Activated CD8-positive, alpha-beta memory T cell treated with anti-CD3 and anti-CD28 coated beads, Interleukin-2, amount 50 U/mL, for 48 hours (primary cell): ENCODE data around the gene DLX6.

Source experiments
- DNase-seq: peaks from one replicate; pipeline ENCODE4 v3.0.0-alpha.2; 2020

Gene DLX6

DNA sequence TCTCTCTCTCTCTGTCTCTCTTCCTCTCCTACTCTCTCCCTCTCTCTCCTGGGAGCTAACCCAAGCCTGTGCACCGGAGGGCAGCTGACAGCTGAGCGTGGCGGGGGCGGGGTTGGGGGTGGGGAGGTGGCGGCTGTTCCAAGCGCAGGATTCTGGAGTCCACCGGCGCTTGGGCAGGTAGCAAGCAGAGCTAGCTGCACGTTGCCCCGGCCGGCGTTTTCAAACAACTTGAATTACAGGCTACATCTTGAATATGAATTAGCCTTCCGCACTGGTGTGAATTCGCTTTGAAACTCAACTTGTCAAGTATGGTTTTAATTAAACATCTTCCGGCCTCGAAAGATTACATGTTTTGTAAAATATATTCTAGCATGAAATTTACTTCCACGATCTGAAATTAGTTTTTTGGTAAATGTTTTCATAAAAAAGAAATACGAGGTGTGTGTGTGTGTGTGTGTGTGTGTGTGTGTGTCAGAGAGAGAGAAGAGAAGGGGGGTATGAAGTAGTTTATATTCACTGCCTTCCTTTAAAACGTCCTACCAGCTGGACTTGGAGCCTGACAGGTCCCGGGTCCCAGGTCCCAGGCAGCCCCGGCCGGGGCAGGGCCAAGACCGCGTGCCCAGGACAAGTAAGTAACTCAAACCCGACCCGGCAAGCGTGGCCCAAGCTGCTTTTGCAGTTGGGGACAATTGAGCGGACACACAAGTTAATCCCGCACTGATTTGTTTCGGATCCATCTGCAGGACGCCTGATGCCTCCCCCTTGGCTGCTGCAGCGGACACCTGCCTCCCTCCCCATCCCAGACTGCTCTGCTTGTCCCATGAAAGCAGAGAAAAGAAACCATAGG is 9.0 kb upstream of the DLX6 start:
- no peak for DNase-seq

DNA sequence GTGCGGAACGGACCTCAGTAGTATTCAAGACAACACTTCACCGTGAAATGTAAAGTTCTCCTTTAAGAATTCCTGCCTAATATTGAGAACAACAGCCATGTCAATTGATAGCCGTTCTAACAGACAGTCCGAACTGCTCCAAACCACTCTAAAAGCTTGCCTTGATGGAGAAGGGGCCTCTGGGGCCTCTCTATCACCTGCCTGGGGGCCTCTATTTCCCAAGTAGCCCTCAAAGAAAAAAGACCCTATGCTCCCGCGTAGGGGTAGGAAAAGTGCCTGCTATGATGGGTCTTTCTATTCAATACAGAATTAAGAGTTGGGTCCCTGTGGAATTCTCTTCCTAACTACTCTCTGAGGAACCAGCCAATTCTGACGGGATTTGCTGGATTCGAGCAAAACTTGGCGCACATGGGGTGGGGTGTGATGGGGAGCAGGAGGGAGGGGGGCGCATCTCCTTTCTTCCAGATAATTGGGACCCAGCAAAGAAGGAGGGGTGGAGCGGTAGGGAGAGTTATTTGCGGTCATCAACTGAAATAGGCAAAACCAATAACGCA is 8.3 kb upstream of the DLX6 start:
- DNase-seq = no peak

DNA sequence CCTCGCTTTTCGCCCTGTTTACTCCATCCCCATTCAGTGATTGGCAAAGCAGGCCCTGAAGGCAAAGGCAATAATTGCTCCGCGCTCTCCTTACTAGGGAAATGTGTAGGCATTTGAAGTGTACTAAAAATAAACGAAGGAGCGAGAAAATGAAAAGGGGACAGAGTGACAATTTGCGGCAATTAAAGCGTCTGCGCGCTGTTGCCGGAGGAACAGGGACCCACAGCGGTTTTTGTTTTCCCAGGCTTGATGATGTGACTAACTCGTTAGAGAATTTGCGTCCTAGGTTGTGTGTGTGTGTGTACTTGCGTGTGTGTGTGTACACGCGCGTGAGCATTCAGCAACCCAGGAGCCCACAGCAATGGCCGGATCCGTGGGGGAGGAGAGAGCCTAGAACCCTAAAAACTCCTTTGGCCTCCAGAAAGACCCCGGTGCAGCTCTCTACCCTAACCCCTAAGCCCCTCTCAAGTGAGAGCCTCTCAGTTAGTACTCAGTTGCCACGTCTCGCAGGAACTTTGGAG is 7.8 kb upstream of the DLX6 start:
- DNase-seq = no peak

DNA sequence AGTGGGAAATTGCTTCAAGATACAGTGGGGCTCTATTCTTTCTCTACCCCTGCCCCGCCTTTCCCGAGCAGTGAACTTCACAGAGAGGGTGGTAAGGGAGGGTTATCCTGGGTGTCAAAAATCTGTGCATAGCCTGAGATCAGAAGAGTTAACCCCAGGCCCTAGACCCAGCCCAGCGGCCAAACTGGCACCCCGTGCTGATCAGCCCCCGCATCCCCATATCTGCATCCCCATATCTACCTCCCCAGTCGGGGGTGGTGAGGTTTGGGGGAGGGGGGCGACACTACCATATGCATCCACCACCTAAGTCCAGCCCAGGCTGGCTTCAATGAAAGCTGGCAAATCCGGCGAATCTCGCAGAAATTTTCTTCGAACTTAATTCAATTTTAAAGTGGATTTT is 7.0 kb upstream of the DLX6 start:
- no peak for DNase-seq

DNA sequence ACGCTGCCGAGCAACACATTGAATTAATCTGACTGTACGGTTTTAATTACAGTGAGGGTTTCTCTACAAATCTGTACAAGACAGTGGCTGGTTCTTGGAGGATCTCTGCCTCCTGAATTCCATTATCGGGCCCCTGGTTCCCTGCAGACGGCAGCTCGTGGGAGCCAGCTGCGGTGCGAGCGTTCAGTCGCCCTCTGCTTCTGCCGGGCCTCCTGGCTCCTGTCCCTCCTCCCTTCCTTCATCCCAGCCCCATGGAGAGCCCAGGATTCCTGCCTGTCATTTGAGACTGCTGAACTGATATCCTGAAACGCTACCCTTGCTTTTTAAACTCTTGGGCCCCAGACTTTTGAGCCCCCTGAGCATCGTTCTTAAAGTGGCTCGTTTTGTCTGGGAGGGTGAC is 6.6 kb upstream of the DLX6 start:
- DNase-seq = no peak

DNA sequence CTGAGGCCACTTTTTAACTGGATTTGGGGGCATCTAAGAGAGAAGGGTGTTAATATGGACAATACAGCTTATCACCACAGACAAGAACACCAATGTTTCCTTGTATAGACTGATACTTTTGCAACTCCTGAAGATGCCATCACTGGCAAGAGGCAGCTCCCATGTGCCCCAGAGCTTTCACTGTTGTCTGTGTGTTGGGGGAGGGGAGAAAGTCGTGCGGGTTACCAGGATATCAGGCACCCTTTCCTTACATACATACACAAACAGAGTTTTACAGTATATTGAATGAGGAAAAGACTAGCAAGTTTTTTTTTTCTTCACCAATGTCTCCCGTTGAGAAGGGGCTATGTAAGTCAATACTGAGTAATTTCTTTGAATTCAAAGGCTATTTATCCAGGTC is 4.1 kb upstream of the DLX6 start:
- DNase-seq = no peak

DNA sequence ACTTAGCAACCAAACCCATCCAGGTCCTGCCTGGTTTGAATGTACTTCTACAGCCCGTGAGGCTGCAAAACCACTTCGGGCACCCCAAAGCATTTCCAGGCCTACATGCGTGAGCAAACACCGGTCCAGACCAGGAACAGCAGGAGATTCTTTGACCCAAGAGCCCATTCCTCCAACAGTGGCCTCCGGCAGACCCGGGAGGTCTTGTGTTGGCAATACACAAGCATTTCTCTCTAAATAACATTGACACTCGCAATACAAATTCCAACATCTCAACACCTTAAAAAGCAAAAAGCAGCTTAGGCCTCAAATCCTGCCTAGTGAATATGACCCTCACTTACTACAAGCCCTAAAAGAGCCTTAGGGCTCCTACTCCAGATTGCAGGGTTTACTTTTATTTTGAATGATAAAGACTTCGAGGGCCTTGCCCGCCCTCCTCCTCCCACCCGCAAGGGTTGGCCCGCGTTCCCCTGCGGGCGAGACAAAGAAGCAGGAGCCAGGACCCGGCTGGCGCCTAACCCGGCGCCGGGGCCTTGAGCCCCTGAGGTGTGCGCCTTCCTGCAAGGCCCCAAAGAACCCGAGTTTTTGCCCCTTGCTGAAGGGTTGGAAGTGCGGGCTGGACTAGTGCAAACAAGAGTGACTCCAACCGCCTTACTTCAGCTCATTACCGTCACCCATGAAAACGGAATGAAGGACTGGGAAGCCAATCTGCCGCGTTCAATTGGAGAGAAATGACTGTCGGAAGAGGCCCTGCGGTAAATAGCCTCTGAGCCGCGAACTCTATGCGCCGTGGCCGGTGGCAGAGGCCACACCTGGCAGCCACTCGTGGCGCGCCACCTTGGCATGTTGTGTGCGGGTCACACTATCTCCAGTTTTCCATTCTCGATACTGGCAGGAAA is 3.4 kb upstream of the DLX6 start:
- DNase-seq = no peak

DNA sequence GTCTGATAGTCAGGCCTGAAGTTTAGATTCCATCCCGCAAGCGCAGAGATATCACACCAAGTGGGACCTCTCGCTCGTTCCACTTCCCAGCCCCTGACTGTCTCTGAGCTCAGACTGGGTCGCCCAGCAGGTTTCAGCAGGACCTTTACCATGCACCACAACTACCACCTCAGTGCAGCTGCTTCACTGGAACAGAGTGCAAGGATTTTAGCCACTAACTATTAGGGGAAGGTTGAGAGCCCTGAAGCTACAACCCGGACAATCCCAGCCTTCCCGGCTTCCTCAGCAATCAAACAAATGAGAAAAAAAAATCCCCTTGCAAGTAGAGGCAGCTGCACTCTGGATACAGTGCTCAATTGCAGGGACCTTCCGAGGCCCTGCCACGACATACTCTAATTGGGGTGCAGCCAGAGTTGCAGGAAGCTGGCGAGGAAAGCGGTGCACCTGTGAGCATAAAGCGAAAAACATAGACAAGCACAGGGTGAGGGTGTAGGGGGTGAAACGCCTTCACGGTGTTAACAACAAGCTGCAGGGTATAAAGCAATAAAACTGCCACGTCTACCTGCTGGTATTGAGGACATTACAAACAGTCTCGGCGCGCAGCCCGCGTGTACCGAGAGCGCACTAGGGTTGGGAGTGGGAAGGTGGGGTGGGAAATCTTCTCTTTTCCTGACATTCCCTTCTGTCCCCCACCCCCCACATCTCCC is 2.6 kb upstream of the DLX6 start:
- DNase-seq = no peak

DNA sequence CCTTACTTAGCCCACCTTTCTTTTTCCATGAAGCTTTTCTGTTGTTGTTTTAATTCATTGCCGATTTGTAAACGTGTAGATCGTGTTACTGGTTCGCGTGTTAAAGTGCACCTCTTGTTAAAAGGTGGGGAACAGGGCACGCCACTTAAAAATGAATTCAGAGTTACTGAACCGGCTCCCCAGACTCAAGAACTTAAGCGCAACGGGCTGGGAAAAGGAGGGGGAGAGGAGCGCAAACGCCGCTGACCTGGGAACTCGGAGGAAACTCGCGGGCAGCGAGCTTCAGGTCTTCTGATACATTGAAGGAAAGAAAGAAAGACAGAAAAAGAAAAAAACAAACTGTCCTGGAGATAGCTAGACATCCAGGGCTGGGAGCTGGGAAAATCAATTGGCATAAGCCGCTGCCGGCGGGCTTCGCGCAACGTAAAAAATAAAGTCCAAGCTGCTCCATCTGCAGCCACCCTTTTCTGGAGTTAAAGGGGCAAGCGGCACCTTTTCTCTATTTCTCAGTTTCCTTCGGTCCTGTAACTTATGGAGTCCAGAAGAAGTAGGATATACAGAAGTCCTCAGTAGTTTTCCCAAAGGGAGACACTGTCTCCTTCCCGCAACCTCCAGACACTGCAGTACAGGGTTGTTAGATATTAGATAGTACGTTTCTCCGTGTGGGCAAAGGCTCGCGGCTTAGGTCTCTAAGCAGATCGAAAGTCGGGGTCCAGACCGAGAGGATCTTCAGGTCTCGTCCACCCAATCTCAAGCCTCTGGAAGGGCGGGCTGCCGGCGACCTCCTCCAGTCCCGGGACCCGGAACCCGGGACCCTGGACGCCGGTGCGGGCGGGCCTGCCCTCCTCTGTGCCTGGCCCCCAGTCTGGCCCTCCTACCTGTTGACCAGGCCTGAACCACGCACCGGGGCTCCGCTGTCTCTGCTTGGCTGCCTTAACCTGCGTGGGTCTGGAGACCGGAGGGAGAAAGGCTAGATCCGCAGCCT is 1.8 kb upstream of the DLX6 start:
- DNase-seq = no peak

DNA sequence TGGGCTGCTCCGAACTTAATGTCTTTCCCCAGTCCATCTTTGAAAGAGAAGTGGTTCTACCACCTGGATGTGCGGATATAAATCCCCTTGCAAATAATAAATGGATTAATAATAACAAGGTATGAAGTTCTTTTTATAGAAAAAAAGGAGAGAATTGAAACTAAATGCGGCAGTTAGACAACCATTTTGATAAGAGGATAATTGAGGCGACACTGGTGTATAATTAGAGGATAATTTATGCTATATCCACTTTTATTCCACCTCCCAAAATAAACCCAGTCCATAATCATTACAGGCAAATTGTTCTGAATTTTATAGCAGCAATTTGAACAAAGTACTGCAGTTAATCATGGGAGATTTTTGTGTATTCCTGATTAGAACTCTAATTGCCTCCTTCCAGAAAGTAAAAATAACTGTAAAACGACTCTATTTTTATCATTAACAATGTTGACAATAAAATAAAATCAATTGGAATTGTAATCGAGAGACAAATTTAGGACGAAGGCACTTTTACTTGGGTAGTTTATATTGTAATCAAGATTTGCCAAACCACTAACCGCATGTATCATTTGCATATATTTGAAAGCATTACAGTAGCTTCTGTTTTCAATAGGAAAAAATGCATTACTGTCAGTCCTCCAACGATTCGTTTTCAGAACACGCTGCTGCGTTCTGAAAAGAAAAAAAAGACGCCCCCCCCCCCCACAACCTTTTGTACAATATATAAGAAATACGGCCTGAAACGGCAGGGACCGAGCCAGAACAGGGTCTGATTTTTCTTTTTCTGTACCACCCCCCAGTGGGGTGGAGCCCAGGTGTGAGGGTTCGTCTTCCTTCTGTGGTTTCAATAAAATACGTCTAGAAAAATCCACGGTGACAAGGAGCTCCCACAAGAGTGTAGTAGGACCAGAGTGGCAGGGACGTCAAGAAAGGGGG is 838 bp upstream of the DLX6 start:
- DNase-seq = no peak

DNA sequence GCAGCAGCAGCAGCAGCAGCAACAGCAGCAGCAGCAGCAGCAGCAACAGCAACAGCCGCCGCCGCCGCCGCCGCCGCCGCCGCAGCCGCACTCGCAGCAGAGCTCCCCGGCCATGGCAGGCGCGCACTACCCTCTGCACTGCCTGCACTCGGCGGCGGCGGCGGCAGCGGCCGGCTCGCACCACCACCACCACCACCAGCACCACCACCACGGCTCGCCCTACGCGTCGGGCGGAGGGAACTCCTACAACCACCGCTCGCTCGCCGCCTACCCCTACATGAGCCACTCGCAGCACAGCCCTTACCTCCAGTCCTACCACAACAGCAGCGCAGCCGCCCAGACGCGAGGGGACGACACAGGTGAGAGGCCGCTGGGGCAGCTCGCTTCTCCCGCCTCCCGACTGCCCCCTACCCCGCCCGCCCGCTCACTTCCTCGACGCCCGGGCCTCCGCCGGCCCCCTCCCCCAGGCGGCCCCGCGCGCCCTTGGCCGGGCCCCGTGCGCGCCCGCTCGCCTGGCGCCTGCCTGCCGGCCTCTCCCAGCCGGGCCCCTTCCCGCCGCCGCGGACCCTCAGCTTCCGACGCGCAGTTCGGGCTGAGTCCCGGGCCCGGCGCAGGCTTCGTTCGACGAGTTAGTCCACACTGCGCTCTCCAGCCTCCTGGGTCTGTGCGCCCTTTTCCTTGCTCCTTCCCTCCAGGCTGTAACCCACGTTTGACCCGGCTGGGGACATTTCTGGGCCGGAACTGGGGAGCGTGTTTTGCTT is 882 bp downstream of the DLX6 start:
- peak; percentile 68 for DNase-seq

DNA sequence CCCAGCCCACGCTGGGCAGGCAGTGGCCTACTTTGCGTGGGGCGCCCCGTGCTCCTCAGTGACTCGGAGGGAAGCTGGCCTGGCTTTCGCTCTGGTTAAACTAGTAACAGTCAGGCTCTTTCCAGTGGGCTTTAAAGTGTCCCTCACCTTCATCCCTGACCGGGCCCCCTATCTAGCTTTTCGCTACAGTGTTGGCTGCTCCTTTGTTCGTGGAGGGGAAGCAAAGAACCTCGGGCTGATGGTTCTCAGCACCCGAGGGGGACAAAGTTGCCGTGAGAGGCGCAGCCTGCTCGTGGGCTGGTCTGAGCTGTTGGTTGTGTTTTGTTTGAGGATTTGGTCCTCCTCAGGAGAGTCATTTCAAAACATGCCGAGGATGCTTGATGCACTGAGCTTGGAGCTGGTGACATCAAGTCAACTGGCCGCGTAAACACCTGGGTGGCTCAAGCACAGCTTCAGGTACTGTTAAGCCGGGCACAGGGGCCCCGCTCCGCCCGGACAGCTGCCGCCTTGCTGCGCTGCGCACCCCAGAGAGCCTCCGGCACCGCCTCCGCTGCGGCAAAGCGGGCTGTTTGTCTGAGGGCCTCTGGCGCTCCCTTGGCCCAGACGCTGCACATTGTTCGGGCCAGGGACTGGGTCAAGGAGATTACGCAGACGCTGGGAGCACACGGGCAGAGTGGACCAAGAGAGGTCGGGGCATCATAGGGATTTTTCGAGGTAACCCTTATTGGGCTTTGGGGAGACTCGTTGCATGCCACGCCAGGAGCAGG is 1.6 kb downstream of the DLX6 start:
- peak; percentile 54 for DNase-seq

DNA sequence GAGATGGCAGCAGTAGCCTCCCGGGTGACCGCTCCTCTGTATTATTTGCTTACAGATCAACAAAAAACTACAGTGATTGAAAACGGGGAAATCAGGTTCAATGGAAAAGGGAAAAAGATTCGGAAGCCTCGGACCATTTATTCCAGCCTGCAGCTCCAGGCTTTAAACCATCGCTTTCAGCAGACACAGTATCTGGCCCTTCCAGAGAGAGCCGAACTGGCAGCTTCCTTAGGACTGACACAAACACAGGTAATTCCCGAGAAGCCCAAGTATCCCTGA is 2.2 kb downstream of the DLX6 start:
- DNase-seq = no peak

DNA sequence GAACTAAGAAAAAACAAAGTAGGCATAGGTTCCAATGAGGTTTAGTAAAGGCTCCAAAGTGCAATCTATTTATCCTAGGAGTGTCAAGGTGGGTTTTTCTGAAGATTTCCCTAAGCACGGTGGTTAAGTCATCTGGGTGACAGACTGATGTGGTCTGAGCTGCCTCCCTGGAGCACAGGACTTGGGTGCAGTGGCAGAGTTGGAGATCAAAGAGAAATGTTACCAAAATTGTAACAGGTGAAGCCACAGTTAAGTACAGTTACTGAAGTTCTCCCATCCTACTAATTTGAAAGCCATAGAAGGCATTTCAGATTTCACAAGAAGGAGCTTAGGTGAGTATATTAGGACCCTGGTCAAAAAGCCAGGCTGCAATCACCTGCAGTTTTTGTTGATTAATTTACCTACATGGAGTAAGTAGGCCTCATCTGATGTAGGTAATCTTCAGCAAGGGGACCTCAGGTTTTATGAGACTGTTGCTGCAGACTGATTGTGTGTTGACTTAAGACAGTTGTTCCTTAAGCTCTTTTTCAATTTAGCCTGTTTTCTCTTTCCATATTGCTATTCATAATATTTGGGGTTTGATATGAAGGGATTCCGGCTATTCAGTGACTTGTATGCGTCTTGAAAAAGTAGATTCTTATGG is 3.0 kb downstream of the DLX6 start:
- no peak for DNase-seq

DNA sequence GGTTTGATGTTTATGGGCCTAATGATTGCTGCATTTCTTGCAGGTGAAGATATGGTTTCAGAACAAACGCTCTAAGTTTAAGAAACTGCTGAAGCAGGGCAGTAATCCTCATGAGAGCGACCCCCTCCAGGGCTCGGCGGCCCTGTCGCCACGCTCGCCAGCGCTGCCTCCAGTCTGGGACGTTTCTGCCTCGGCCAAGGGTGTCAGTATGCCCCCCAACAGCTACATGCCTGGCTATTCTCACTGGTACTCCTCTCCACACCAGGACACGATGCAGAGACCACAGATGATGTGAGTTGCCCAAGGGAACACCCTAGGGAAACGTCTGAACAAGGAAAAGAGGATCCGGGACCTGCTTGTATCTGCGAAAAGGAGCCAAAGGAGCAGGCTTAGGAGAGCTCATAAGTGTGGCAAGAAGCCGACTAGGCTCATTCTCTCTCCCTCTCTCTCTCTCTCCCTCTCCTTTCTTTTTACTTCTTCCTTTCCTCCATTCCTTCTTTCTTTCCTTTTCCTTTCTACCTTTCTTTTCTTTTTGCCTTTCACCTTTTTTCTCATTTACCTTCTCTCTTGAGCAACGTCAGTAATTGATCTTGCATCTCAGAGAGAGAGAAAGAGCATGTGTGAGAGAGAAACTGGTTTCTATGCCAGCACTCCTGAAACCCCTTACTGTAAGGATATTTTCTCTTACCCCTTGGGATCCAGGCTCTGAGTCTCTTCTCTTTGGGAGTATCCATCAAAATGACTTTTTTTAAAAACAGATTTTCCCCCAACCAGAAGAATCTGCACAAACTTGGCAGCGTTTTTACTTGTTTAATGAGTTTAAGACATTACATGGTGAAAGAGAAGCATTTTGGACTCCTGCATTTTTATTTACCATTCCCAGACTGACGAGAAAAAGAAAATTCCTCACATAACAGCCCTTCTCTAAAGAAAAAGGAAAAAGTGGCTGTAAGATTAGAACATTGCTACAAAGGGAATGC is 4.7 kb downstream of the DLX6 start:
- no peak for DNase-seq

DNA sequence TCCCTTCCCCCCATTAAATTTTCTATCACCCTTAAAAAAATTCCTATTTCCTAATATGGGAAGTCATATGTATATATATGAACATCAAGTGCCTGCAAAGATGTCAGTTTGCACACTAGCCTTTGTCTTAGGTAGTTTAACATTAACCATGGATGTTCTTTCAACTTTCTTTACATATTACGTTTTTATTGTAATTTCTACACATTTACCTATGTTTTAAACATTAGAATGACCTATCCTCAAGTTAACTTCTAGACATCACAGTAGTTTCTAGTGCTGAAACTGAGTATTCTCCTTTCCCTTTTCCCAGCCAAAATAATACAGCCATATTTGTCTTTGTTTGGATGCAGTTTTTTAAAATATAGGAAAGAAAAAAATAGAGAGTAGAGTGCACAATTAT is 5.8 kb downstream of the DLX6 start:
- no peak for DNase-seq
